Hepatocyte (in vitro differentiated cells): Measurements from ENCODE around the gene CMKLR1. TPM values are rescaled to one million over a fixed set of nuclear protein-coding genes. Genes with fewer than 3 reads are reported as not detected.

ENCODE experiments used
- DNase-seq: peaks from one replicate; pipeline ENCODE4 v3.0.0-alpha.2; 2016; ENCODE audit warnings: low spot score
- H2AFZ ChIP-seq: fragments of 200-600 bp; sonication (generic); 2 replicates; pipeline ENCODE4 v1.6.0; 2016; ENCODE audit warnings: antibody characterized with exemption, mild to moderate bottlenecking
- H3K27ac ChIP-seq: fragments of 200-600 bp; sonication (generic); 2 replicates; pipeline ENCODE4 v1.5.1; 2016; ENCODE audit warnings: mild to moderate bottlenecking
- H3K27me3 ChIP-seq: fragments of 200-600 bp; sonication (generic); 2 replicates; pipeline ENCODE4 v1.6.1; 2016
- H3K36me3 ChIP-seq: fragments of 200-600 bp; sonication (generic); replicated peaks from 2 replicates; pipeline ENCODE4 v1.5.1; 2016; ENCODE audit warnings: low read depth; ENCODE audit not compliant: insufficient read depth
- H3K4me1 ChIP-seq: fragments of 200-600 bp; sonication (generic); 2 replicates; pipeline ENCODE4 v1.5.1; 2016; ENCODE audit warnings: mild to moderate bottlenecking, moderate library complexity; ENCODE audit not compliant: insufficient read depth
- H3K4me2 ChIP-seq: fragments of 200-600 bp; sonication (generic); 2 replicates; pipeline ENCODE4 v1.6.0; 2016
- H3K4me3 ChIP-seq: fragments of 200-600 bp; sonication (generic); 2 replicates; pipeline ENCODE4 v1.5.1; 2016; ENCODE audit warnings: mild to moderate bottlenecking
- H3K79me2 ChIP-seq: fragments of 200-600 bp; sonication (generic); 2 replicates; pipeline ENCODE4 v1.6.0; 2017; ENCODE audit warnings: mild to moderate bottlenecking
- H3K9me2 ChIP-seq: fragments of 200-600 bp; sonication (generic); replicated peaks from 2 replicates; pipeline ENCODE4 v1.6.0; 2017; ENCODE audit warnings: mild to moderate bottlenecking; ENCODE audit not compliant: insufficient read depth
- H3K9me3 ChIP-seq: fragments of 200-600 bp; sonication (generic); 2 replicates; pipeline ENCODE4 v1.5.1; 2016; ENCODE audit warnings: low read depth, mild to moderate bottlenecking
- H4K20me1 ChIP-seq: fragments of 200-600 bp; sonication (generic); 2 replicates; pipeline ENCODE4 v1.6.0; 2016; ENCODE audit warnings: mild to moderate bottlenecking; ENCODE audit not compliant: insufficient read depth, poor library complexity, severe bottlenecking
- EZH2 ChIP-seq: fragments of 200-600 bp; sonication (generic); IDR thresholded peaks from 2 replicates; pipeline ENCODE4 v1.6.1; 2016; ENCODE audit warnings: antibody characterized with exemption, mild to moderate bottlenecking, borderline replicate concordance
- EZH2phosphoT487 ChIP-seq: fragments of 200-600 bp; sonication (generic); IDR thresholded peaks from one replicate; pipeline ENCODE4 v1.6.1; 2018; ENCODE audit warnings: antibody characterized with exemption, mild to moderate bottlenecking, low read depth, moderate library complexity; ENCODE audit not compliant: unreplicated experiment, severe bottlenecking
- WGBS: methylation state at CpG from one replicate; pipeline ENCODE4 v1.1.6; 2016; ENCODE audit warnings: low lambda C conversion rate; ENCODE audit errors: missing lambda C conversion rate; 5-methylcytosine and 5-hydroxymethylcytosine counted together
- polyA plus RNA-seq: library from polyadenylated mRNA; unstranded; fragments of >200 nt; fragmentation: Nextera tagmentation; extraction: Ambion mirVana; gene quantifications from 2 replicates; pipeline ENCODE4 v1.2.1, GENCODE V29; 2016
- total RNA-seq: library from RNA; depleted of rRNA; stranded (reverse); fragments of >200 nt; gene quantifications from 2 replicates; pipeline ENCODE4 v1.2.3, GENCODE V29; 2014
- TF ChIP-seq, protein P1 (sequence below): fragments of 200-600 bp; sonication (generic); IDR thresholded peaks from 2 replicates; pipeline ENCODE4 v1.5.1; 2016; ENCODE audit warnings: antibody characterized with exemption, mild to moderate bottlenecking; ENCODE audit not compliant: poor library complexity

Gene CMKLR1
- total and polyA plus RNA-seq, 2 experiments from 2014 or later, result 2.2 to 3.1 TPM

DNA sequence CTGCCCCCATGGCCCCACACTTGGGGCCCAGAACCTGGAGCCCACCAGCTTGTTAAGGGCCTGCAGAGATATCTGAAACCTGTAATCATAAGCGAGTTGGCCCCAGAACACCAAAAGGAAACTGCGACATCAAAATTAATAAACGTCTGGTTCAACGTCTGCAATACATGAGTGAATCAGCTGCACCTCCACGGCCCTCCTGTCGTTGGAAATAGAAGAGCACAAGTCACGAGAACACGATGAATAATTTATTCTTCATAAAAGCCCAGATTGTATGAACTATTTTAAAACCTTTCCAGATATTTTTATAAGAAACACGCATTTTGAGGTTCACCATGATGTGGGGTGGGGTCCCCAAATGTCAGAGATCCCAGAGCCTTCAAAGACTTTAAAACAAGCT, 9.7 kb upstream of the CMKLR1 start:
- H3K4me3 ChIP-seq, result no peak overlapping the region
- no peaks in the 10 kb centered on the region for H4K20me1 ChIP-seq
- 92% methylated on average over 9 of the region's 9 CpGs for WGBS
- TF ChIP-seq, protein P1, sequence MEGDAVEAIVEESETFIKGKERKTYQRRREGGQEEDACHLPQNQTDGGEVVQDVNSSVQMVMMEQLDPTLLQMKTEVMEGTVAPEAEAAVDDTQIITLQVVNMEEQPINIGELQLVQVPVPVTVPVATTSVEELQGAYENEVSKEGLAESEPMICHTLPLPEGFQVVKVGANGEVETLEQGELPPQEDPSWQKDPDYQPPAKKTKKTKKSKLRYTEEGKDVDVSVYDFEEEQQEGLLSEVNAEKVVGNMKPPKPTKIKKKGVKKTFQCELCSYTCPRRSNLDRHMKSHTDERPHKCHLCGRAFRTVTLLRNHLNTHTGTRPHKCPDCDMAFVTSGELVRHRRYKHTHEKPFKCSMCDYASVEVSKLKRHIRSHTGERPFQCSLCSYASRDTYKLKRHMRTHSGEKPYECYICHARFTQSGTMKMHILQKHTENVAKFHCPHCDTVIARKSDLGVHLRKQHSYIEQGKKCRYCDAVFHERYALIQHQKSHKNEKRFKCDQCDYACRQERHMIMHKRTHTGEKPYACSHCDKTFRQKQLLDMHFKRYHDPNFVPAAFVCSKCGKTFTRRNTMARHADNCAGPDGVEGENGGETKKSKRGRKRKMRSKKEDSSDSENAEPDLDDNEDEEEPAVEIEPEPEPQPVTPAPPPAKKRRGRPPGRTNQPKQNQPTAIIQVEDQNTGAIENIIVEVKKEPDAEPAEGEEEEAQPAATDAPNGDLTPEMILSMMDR, result no peak
- no peak for TF ChIP-seq EZH2
- no peak overlapping the region for H3K27ac ChIP-seq
- H3K4me2 ChIP-seq, result no peak overlapping the region
- H3K27me3 ChIP-seq, result no peaks in the 10 kb centered on the region
- no peaks in the 10 kb centered on the region for H3K4me1 ChIP-seq
- no peaks in the 10 kb centered on the region for H3K9me3 ChIP-seq
- H3K9me2 ChIP-seq, result no peaks in the 10 kb centered on the region
- H3K36me3 ChIP-seq, result no peaks in the 10 kb centered on the region
- H2AFZ ChIP-seq, result no peak overlapping the region
- H3K79me2 ChIP-seq, result no peaks in the 10 kb centered on the region
- DNase-seq, result no peak

GRCh38 chr12:108346727-108347710, 7.9 kb upstream of the CMKLR1 start:
- no peaks in the 10 kb centered on the region for H3K9me2 ChIP-seq
- H4K20me1 ChIP-seq, result no peaks in the 10 kb centered on the region
- H3K79me2 ChIP-seq, result no peaks in the 10 kb centered on the region
- no peak overlapping the region for H3K27ac ChIP-seq
- no peak overlapping the region for H3K4me3 ChIP-seq
- TF ChIP-seq EZH2 (no peak), EZH2phosphoT487 (no peak)
- TF ChIP-seq, protein P1, result no peak
- no peaks in the 10 kb centered on the region for H3K36me3 ChIP-seq
- no peaks in the 10 kb centered on the region for H3K27me3 ChIP-seq
- 93% methylated on average over 6 of the region's 6 CpGs for WGBS
- H3K9me3 ChIP-seq, result no peaks in the 10 kb centered on the region
- H2AFZ ChIP-seq, result no peak overlapping the region
- no peak overlapping the region for H3K4me2 ChIP-seq
- no peaks in the 10 kb centered on the region for H3K4me1 ChIP-seq
- DNase-seq, result no peak

GRCh38 chr12:108345716-108346633, 6.9 kb upstream of the CMKLR1 start:
- no peak overlapping the region for H3K4me2 ChIP-seq
- TF ChIP-seq EZH2phosphoT487 (no peak), EZH2 (no peak)
- TF ChIP-seq, protein P1, result no peak
- H3K36me3 ChIP-seq, result no peaks in the 10 kb centered on the region
- 63% methylated on average over 8 of the region's 8 CpGs for WGBS
- H2AFZ ChIP-seq, result no peak overlapping the region
- no peaks in the 10 kb centered on the region for H3K27me3 ChIP-seq
- no peaks in the 10 kb centered on the region for H3K4me1 ChIP-seq
- H4K20me1 ChIP-seq, result no peaks in the 10 kb centered on the region
- no peaks in the 10 kb centered on the region for H3K79me2 ChIP-seq
- no peak overlapping the region for H3K4me3 ChIP-seq
- no peak for DNase-seq
- no peak overlapping the region for H3K27ac ChIP-seq
- H3K9me2 ChIP-seq, result no peaks in the 10 kb centered on the region
- no peaks in the 10 kb centered on the region for H3K9me3 ChIP-seq
